GM18858 (cell line): Measurements from ENCODE around the gene ASB15.
"Not testable (repeated sequence)": the region's sequence is repeated elsewhere in the genome, so short reads cannot be mapped to it uniquely, and the experiment has no call there.

ENCODE experiments used
- ATAC-seq: cut with Tn5 transposase; IDR thresholded peaks from one replicate; pipeline ENCODE4 v1.9.1; 2021; ENCODE audit not compliant: unreplicated experiment

Gene ASB15

DNA sequence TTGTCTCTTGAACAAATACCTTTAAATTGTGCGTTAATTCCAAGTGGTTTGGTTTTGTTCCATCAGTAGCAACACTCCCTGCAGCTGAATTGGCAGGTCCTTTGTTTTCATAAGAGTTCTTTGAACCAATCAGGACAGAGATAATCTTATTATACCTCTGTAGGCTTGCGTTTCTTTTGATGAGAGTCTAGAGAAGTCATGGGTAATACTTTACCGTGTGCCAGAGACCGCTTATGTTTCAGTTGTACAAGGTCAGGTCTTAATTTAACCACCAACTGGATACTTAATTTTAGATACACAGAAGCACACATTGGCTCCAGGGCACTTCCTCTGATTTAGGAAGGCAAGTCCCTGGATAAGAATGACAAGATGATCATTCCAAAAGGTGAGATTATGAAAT, at the start of gene ASB15:
TSS of gene ASB15 (plus strand) at position 292 of the 400 bp plus-strand sequence. CDS start 12,682 bp downstream, outside the sequence.
- no peak for ATAC-seq

- not testable (repeated sequence) for ATAC-seq
These were observed 49.5 kb upstream of the ASB15 start for GRCh38 chr7:123552134-123552533.

GRCh38 chr7:123552641-123553040, 49.0 kb upstream of the ASB15 start:
- no peak for ATAC-seq

GRCh38 chr7:123553159-123553558, 48.5 kb upstream of the ASB15 start:
- no peak for ATAC-seq

DNA sequence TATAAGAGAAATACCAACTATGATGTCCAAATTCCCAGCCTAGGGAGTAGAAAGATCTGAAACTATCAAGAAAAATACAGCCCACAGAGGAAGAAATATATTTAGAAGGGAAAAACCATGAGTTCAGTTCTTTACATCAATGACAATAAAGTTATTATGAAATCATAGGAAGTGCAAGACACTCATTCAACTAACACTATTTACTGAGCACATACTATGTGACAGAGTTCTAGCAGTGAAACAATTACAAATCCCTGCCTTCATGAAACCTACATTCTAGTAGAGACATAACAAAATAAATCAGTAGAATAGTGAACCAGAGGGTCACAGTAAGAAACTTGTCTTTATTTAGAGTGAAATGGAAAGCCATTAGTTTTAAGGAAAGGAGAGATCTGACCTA, 46.1 kb upstream of the ASB15 start:
- no peak for ATAC-seq

DNA sequence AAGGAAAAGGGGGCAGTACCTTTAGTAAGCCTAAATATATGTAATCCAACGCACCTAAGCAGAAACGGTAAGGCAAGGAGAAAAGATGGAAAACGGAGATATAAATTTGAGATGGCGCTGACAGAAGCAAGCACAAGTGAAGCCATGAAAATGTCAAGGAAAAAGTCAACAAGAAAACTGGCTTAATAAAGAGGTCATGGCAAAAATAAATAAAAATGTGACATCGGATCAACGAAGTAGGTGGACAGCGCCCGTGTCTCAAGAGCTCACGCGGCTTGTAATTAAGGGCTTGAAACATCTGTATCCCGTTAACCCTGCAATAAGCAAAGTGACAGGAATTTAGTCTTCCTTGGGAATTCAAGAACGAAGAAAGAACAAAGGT, 44.6 kb upstream of the ASB15 start:
- no peak for ATAC-seq

DNA sequence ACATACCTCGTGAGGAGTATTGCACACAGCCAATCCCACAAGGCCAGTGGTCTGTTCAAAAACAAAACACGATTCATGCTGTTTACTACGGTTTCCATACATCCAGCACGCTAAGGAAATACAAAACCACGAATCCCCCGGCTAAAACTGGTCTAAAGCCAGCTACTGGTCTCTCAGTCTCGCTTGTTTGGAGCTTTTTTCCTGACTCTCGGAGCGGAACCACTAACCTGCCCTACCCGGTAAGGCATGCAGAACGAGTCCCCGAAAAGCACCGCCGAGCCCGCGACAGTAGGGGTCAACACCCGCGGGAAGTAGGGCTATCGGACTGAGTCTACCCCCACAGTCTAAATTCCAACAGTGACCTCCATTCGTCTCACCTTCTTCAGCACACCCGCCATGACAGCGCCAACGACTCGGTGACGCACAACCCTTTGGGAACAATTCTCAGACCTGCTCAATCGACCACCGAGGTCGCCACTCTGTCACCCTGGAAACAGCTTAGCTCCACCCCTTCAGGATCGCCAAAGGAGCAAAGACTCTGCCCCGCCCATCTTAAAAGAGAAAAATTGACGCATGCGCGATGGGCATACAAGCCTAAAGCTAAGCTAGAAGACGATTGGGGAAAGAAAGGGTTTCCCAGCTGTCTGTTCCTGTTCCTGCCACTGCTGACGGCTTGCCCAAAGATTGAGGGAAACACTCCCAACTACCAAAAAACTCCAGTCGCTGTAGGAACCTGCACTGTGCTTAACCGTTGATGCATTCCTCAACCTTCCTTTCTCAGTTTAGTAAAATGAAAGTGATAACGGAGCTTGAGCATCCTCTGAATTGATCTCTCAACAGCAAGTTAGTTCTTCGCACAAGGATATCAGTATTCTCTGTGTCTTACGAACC, 44.0 kb upstream of the ASB15 start, which contains the start of gene NDUFA5:
TSS of gene NDUFA5 (minus strand) at position 421 of the 891 bp plus-strand sequence. CDS start at position 398, 23 bp downstream.
- ATAC-seq = peak; percentile 97

DNA sequence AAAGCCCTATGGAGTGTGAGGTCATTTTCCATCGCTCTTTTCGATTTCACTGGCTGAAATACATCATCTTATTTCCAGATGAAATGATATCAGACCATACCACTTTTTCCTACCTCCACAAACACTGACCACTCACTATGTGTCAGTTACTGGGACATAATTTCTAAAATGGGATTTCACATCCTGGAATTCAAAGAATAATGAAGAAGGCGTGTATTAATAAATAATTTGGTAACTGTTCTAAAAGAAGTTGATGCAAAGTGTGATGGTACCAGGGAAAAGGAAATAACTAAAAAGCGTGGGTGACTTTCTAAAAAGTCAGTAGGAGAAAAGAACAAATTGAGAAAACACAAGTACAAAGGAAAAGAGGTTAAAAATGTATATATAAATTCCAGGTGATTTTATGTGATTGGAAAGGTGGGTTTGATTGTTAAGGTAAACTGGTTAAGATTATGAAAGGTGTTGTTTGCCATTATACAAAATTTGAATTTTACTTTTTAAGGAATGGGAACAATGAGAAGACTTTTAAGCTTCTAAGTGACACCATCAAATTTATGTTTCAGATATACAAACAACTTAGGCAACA, 43.2 kb upstream of the ASB15 start:
- ATAC-seq = no peak

- no peak for ATAC-seq
These were observed 39.5 kb upstream of the ASB15 start for GRCh38 chr7:123562121-123562520.

DNA sequence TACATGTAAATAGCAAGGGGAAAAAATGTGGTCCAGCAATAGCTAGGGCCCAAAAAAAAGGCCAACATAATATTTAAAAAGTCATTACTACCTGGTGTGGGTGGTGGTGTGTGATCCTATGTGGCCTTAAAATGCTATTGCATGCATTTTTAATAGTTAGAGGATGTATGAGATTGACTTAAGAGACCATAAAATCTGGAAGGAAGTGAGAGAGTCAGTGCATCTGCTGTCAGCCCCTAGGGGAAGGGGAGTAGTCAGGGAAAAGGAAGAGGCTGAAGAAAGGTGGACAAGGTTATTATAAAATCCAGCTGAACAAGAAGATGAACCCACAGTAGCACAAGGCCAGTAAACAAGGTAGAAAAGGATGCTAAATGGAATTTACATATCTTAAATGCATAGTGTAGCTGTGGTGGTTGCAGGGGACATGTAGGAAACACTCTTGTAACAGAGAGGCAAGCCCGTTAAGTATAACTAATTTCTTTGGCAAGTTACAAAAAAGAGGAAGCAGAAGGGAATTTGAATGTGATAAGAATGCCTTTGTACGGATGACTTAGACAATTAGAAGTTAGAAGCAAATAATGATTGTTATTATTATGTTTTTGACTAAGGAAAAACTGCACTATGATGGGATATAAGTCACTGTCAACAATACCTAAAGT, 32.1 kb upstream of the ASB15 start:
- no peak for ATAC-seq

DNA sequence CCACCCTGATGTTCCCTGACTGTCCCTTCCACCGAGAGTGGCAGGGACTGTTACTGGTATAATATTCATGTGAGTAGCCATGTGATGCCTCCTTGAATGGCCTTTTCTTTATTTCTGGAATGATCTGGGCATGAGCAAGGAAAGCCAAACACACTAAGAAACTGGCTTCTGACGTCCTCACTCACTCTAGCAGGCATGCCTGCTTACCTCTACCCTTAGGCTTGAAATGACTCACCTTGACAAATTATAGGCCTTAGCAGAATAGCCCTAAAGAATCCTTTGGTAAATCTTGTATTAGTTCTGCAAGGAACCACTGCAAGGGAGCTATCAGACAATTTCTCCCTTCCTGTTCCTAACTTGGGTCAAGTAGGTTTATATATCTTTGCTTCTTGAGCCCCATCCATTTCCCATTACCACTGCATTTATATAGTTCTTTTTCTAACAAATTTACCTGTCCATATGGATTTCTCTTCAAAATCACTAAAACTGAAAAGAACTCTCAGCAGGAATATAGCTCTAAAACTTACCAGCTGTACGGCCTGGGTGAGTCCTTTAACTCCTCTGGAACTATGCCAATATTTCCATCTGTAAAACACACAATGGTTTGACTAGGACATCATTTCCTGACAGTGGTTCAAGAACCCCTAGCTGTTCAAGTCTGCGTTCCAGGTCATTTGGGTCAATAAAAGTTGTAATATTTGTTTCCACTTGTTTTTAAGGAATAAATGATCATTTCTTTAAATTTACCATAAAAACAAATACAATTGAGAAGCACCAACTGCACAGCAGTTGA, 31.0 kb upstream of the ASB15 start:
- no peak for ATAC-seq

DNA sequence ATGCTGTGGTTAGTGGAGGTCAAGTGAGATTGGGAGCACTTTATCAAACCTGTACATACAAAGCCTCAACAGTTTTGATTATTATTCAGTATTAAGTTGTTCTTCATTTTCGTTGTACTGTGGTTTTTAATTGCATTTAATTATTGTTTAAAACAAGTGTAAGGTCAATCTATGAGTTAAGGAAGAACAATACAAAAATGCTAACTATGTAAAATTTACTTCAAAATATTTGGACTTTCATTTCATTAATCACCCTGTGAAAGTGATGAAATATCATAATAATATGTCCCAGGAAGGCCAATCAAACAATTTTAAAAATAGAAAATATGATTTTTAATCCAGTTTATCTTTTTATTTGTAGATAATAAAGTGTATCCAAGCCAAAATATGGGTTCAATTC, 30.4 kb upstream of the ASB15 start:
- no peak for ATAC-seq

DNA sequence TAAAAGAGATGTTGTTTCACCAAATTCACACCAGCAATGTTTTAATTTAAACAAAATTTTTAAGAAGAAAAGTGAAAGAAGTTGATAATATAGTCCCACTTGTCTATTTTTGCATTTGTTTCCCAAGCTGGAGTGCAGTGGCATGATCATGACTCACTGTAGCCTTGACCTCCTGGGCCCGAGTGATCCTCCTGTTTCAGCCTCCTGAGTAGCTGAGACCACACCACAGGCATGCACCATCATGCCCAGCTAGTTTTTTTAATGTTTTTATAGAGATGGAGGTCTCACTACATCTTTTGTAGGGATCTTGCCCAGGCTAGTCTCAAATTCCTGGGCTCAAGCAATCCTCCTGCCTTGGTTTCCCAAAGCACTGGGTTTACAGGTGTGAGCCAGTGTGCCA, 29.9 kb upstream of the ASB15 start:
- ATAC-seq = no peak

GRCh38 chr7:123573341-123573740, 28.3 kb upstream of the ASB15 start:
- no peak for ATAC-seq

DNA sequence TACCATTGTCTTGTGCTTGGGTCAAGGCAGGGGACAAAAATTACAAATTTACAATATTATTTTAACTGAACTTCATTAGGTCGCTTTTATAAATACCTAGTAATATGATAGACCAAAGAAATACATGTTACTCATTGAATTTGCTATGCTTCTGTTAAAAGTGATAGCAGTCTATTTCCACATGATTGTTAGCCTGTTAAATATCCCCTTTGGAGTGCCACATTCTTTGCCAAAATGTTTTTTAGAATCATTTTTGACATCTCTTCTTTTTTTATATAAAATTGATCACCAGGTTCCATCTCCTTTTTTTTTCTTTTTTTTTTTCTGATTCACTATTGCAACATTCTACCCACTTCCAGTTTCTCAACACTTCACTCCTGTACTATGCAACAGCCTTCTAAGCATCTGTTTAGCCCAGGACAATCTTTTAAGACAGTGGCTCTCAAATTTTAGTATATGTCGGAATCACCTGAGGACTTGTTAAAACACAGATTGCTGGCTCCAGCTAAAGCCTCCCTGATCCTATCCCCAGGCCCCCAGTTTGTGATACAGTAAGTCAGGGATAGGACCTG, 27.6 kb upstream of the ASB15 start:
- no peak for ATAC-seq

DNA sequence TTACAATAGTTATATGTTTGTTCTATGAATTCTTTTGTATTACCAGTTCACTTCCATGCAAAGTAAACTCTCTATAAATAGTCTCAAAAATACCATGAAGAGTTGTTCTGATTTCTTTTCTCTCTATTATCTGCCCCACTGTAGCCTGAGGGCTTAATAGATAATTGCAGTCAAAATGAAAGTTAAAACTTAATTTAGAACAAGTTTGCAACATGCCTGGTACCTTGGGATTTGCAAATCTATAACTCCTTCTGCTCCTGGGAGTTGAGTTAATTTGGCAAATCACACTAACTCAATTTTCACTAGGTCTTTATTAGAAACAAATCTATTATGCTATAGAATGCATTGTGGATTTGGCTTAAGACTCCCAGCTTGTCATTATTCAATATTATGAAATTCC, 22.2 kb upstream of the ASB15 start:
- no peak for ATAC-seq

- ATAC-seq = peak; percentile 74
These were observed 21.0 kb upstream of the ASB15 start for GRCh38 chr7:123580406-123581161.

GRCh38 chr7:123581162-123581459, 20.5 kb upstream of the ASB15 start:
- ATAC-seq = no peak

DNA sequence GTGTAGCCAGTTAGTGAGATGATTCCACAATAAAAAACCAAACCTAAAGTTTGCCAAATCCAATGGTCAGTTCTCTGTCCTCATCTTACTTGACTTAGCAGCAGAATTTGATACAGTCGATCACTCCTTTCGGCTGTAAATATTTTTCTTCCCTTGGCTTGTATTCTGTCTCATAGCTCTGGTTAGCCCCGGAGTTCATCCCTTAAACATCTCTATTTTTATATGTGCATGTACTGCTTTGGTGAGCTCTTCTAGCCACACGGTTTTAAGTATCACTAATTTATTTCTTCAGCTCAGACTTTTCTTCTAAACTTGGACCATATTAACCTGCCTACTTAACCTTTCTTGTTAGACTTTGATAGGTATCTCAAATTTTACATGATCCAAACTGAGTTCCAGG, 17.8 kb upstream of the ASB15 start:
- ATAC-seq = no peak

DNA sequence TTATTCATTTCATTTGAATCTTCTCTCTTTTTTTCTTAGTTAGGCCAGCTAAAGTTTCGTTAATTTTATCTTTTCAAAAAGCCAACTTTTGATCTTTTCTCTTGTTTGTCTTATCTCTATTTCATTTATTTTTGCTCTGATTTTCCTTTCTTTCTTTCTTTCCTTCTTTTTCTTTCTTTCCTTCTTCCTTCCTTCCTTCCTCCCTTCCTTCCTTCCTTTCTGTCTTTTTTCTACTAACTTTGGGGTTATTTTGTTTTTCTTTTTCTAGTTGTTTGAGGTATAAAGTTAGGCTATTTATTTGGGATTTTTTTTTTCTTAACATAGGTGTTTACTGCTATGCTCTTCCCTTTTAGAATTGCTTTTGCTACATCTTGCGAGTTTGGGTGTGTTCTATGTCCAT, 13.2 kb upstream of the ASB15 start:
- no peak for ATAC-seq
